Measurements from ENCODE around the gene GNA14. TPM values are rescaled to one million over a fixed set of nuclear protein-coding genes. Genes with fewer than 3 reads are reported as not detected.
"Not testable (repeated sequence)": the region's sequence is repeated elsewhere in the genome, so short reads cannot be mapped to it uniquely, and the experiment has no call there.

The GNA14 gene
- total RNA-seq, 1 experiment from 2014 or later = 0.42 TPM

DNA sequence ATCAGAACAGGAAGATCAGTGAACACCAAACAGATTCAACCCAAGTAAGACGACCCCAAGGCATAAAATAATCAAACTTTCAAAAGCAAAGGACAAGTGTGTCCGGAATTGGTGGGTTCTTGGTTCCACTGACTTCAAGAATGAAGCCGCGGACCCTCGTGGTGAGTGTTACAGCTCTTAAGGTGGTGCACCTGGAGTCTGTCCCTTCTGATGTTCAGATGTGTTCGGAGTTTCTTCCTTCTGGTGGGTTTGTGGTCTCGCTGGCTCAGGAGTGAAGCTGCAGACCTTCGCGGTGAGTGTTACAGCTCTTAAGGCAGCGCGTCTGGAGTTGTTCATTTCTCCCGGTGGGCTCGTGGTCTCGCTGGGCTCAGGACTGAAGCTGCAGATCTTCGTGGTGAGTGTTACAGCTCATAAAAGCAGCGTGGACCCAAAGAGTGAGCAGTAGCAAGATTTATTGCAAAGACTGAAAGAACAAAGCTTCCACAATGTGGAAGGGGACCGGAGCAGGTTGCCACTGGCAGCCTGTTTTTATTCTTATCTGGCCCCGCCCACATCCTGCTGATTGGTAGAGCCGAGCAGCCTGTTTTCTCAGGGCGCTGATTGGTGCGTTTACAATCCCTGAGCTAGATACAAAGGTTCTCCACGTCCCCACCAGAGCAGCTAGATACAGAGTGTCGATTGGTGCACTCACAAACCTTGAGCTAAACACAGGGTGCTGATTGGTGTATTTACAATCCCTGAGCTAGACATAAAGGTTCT is 158.5 kb downstream of the GNA14 start:
- DNase-seq (ENCODE audit: low read depth) = not testable (repeated sequence)

GRCh38 chr9:77488439-77489126 is 159.5 kb downstream of the GNA14 start:
- DNase-seq (ENCODE audit: low read depth) = peak; percentile 27

DNA sequence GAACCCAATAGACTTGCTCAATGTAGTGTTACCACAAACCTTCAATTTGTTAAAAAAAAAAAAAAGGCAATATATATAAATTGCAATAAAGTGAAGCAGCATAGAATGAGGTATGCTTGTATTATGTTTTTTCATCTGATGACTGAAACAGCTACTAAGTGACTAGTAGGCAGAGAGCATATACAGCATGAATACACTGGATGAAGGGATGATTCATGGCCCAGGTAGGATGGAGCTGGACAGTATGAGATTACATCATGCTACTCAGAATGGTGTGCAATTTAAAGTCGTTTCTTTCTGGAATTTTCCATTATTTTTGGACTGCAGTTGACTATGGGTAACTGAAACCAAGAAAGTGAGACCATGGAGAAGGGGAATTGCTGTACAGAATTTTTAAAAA is 161.2 kb downstream of the GNA14 start:
- peak; percentile 33 for DNase-seq (ENCODE audit: low read depth)

DNA sequence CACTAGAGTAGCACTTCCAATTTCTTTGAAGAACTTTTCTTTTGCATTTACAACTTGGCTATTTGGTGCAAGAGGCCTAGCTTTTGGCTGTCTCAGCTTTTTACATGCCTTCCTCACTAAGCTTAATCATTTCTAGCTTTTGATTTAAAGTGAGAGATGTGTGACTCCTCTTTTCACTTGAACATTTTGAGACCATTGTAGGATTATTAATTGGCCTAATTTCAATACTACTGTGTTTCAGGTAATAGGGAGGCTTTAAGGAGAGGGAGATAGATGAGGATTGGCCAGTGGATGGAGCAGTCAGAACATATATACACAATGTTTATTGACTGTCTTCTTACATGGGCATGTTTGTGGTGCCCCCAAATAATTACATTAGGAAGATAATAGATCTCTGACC is 161.7 kb downstream of the GNA14 start:
- DNase-seq (ENCODE audit: low read depth) = no peak

DNA sequence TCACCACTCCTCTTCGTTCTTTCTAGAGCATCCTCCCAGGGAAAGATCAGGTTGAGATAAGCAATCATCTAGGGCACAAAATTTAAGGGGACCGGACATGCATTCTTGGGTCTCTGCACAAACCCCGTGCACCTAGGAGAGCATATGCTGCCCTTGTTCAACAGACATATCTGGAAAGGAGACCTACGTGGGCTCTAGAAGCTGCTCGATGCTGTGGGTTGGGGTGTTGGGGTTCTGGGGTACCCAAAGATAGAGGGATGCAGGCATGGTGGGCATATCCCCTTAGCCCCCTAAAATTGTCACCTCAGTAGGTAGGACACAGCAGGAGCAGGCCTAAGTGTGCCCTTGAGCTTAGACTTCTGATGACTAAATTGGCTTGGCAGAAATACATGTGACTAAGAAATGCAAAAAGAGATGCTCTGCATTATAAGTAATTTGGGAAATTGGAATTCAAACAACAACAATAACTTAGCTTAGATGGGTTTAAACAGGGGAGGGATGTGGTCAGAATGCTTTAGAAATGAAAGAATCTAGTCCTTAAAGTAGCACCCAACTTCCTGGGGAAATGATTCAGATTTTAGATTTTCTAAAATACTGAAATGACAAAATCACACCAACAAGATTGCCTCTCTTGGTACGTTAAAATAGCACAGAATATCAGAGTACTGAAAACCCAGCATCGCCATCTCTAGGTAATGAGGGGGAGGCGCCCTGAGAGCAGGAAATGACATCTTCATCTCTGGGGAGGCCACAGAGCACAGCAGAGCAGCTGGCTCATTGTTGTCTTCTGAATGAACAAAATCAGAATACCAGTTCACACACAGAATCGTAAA is 172.3 kb downstream of the GNA14 start:
- peak; percentile 59 for DNase-seq (ENCODE audit: low read depth)

DNA sequence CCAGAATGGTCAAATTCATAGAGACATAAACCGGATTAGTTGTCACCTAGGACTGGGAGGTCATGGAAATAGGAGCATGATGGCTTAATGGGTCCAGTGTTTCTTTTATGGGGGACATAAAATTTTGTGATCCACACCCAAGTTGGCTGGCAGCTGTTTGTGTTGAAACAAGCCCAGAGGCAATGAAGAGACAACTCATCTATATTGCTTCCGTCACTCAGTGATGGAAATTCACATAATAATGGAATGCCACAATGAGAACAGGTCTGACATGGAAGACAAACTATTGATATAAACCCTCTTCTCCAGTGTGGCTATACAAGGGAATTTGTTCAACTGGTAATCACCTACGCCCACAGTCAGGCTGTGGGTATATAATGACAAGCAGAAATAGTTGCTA is 173.2 kb downstream of the GNA14 start:
- no peak for DNase-seq (ENCODE audit: low read depth)

DNA sequence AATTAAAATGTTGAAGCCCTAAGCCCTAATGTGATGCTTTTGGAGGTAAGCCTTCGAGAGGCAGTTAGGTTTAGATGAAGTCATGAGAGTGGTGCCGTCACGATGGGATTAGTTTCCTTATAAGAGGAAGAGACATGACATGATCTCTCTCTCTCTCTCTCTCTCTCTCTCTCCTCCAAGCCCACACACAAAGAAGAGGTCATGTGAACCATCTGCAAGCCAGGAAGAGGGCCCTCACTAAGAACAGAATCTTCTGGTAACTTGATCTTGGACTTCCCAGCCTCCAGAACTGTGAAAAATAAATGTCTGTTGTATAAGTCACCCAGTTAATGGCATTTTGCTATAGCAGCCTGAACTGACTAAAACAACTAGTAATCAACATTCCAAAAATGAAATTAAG is 175.5 kb downstream of the GNA14 start:
- DNase-seq (ENCODE audit: low read depth) = no peak

- DNase-seq (ENCODE audit: low read depth) = no peak
Observed at GRCh38 chr9:77471572-77471971, 176.6 kb downstream of the GNA14 start.

- peak; percentile 51 for DNase-seq (ENCODE audit: low read depth)
Observed at GRCh38 chr9:77469515-77470231, 178.4 kb downstream of the GNA14 start.

DNA sequence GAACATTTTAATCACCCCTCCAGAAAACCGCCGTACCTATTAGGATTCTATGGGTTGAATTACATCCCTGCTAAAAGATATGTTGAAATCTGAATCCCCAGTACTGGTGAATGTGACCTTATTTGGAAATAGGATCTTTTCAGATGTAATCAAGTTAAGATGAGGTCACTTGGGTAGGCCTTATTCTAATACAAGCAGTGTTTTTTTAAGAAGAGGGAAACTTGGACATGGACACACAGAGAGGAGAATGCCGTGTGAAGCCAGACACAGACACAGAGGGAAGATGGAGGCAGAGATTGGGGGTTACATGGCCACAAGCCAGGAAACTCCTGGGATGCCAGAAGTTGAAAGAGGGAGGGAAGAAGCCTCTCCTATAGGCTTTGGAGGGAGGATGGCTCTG is 183.5 kb downstream of the GNA14 start:
- DNase-seq (ENCODE audit: low read depth) = no peak

GRCh38 chr9:77463151-77463550 is 185.0 kb downstream of the GNA14 start:
- DNase-seq (ENCODE audit: low read depth) = no peak

DNA sequence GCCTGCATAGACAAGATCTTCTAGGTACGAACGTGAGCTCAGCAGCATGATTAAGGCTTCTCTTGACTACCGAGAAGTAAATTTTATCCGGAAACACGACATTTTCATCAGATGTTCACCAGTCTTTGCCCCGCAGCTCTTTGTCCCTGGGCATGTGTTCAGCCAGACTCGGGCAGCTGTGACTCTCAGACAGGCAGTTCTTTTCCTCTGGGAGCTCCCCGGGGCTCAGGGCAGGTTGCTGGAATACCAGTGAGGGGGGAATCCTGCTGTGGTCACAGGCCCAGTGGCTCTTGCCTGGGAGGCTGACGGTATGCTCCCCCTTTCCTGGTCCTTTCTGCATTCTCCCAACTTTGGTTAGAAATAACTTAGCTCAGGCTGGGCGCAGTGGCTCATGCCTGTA is 186.1 kb downstream of the GNA14 start:
- DNase-seq (ENCODE audit: low read depth) = no peak

GRCh38 chr9:77460938-77461337 is 187.2 kb downstream of the GNA14 start:
- DNase-seq (ENCODE audit: low read depth) = no peak

GRCh38 chr9:77457916-77458592 is 190.1 kb downstream of the GNA14 start:
- DNase-seq (ENCODE audit: low read depth) = peak; percentile 70

DNA sequence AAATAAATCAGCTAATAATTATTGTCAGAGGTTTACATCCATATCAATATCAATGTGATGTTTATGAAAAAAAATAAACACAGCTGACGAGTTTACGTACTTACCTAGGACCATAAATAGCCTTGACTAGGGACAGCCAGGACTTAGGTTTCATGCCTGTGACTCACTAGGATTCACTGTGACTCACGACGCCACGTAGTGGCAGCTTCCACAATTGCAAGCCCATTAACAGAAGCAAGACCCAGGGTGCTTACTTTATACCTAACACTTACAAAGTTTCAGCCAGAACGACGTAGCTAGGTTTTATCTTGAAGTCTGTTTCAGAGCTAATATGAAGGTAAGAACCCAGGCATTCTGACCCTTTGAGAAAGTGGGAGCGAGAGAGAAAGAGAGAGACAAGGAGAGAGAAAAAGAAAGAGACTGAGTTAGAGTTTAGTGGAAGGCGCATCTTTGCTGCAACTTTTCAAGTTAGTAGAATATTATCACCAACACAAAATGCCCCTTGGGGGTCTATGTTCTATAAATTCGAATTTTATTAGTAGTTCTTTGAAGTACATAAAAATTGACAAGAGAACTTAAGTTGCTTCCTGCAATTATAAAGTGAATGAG is 191.2 kb downstream of the GNA14 start:
- peak; percentile 88 for DNase-seq (ENCODE audit: low read depth)

- DNase-seq (ENCODE audit: low read depth) = peak; percentile 45
Observed at GRCh38 chr9:77455312-77455927, 192.7 kb downstream of the GNA14 start.

GRCh38 chr9:77454663-77455062 is 193.5 kb downstream of the GNA14 start:
- no peak for DNase-seq (ENCODE audit: low read depth)

- DNase-seq (ENCODE audit: low read depth) = no peak
Observed at GRCh38 chr9:77453825-77454647, 194.1 kb downstream of the GNA14 start.

DNA sequence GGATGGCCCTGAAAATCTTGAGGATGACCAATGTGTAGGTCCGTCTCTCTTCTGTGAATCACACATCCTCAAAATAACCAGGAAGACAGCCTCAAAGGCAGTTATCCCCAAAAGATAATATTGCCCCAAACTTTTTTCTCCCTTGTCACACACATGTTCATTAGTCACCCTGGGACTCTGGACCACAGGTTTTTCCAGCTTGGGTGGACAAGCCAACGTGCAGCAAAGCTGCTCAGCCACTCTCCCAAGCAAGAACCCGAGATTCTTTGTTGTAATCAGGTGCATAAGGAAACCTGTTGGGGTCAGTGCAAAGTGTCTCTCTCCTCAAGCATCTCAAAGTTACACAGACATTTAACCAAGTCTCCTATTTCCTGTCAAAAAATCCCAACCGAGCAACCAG is 196.6 kb downstream of the GNA14 start:
- DNase-seq (ENCODE audit: low read depth) = no peak
